ENCODE results near the gene MTM1. TPM values are rescaled to one million over a fixed set of nuclear protein-coding genes. Genes with fewer than 3 reads are reported as not detected.

MTM1 gene
- total and polyA plus RNA-seq, 9 of the 15 experiments (the other 6 are each of a cell fraction or from before 2014, with no cell fraction given) = 5.6 to 13.3 (median 9.5) TPM

- TF ChIP-seq ZNF217 (CRISPR knock-in tag; IDR thresholded peaks at IDR 0.05) (no peak), ELF1 (tag; IDR thresholded peaks at IDR 0.05) (no peak)
Measured at GRCh38 chrX:150581093-150581775, 12.8 kb downstream of the MTM1 start (continued).

GRCh38 chrX:150582338-150582948 lies 14.0 kb downstream of the MTM1 start:
- ChIA-PET CTCF (ENCODE audit: low intra/inter-chr PET ratio) (no interaction called here), POLR2A (no interaction called here)
- no peak overlapping the region for H3K9ac ChIP-seq (ENCODE audit: insufficient read depth in 1 of 2, low read depth in 2 of 2, low read length in 2 of 2)
- FAIRE-seq (no peak), DNase-seq (ENCODE audit: extremely low read depth in 1 of 4, low spot score in 3 of 4) (no peak), ATAC-seq (no peak)
- no peaks in the 10 kb centered on the region for H3K9me3 ChIP-seq (replicated peaks; ENCODE audit: control insufficient read depth, insufficient read depth, low read depth, low read length)
- in situ Hi-C loops (cut with MboI) (no loop called here), intact Hi-C loops (cut with micrococcal nuclease) (loop anchor here (10.0 kb wide), 1 partner anchor 138 kb away; no protein-coding TSS in a partner anchor)
- TF ChIP-seq ZC3H8 (IDR thresholded peaks at IDR 0.05) = no peak
- no peak for TF ChIP-seq ATF1 (CRISPR knock-in tag; IDR thresholded peaks at IDR 0.05)
- TF ChIP-seq ATF1 (tag; IDR thresholded peaks at IDR 0.05) = no peak
- TF ChIP-seq NCOA6 (IDR thresholded peaks at IDR 0.05) = no peak
- TF ChIP-seq TBL1XR1 (IDR thresholded peaks at IDR 0.05; ENCODE audit: low read length in 2 of 2) = no peak
- H3K79me2 ChIP-seq (ENCODE audit: control insufficient read depth, insufficient read depth, low read length) = peaks cover under 1% of the 10 kb centered on the region; the same call in 1 of the 3 replicates
- H3K27ac ChIP-seq (ENCODE audit: extremely low read depth, low read depth, low read length) = no peak overlapping the region
- no peak overlapping the region for H2AFZ ChIP-seq (ENCODE audit: low read depth, low read length)
- H3K4me2 ChIP-seq (ENCODE audit: insufficient read depth, low read length) = no peak overlapping the region
- no peaks in the 10 kb centered on the region for H3K36me3 ChIP-seq (ENCODE audit: control insufficient read depth, insufficient read depth, low read length)
- H3K4me3 ChIP-seq = no peak overlapping the region
- H3K4me1 ChIP-seq (replicated peaks in 1 of 2; ENCODE audit: control insufficient read depth in 2 of 2, insufficient read depth in 2 of 2, low read length in 2 of 2) = no peaks in the 10 kb centered on the region; a peak in 1 of 5 replicates
- no TSS peak for BruUV-seq (replicated peaks)
- H3K27me3 ChIP-seq (ENCODE audit: control insufficient read depth in 2 of 2, insufficient read depth in 2 of 2, low read length in 2 of 2) = no peaks in the 10 kb centered on the region
- no peaks in the 10 kb centered on the region for H3K9me1 ChIP-seq (ENCODE audit: control insufficient read depth, insufficient read depth, low read length)
- H4K20me1 ChIP-seq (replicated peaks; ENCODE audit: control insufficient read depth, insufficient read depth, low read length) = no peaks in the 10 kb centered on the region
